ENCODE results near the gene SNCA.
A peak's percentile ranks its signal among the peaks of the same experiment; 100 is the strongest.

Gene SNCA

GRCh38 chr4:89836897-89837384 is at the start of gene SNCA:
TSS of gene SNCA (minus strand) at chr4:89837161. CDS start at chr4:89835667, 1,494 bp downstream.
- peak; percentile 60 for DNase-seq

DNA sequence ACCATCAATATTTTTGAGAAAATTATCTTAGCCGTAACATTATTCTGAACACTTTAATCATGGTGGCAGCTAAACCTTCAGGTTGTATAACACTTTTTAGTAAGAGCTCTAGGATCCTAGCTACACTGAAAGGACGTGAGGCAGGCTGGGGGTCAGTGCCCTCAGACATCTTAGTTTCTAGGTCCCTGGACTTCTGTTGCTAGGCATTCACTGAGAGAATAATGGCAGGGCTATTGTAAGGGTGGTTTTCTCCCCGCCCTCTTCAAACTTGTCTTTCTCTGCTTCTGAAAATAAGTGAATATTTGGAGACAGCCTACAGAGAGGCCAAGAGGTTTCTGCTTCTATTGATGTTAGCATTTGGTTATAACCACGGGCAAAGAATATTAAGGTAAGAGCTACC is 42.3 kb upstream of the SNCA start:
- DNase-seq: no peak

- DNase-seq: no peak
Observed at GRCh38 chr4:89878611-89879010, 41.6 kb upstream of the SNCA start.

DNA sequence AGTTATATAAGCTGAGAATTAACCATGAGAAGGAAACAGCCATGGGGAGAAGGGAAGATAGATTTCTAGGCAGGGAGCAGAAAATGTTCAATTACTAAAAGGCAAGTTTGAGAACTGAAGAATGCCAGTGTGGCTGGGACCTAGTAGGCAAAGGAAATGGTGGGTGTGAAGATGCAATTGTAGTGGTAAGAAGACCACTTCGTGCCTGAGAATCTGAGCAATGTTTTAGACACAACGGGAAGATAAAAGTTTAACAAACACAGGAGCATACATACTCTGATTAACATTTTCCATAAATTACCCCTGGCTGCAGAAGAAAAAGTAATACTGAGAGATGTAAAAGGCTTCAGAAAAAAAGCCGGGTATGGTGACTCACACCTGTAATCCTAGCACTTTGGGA is 39.6 kb upstream of the SNCA start:
- DNase-seq: no peak

- no peak for DNase-seq
Observed at GRCh38 chr4:89871211-89871610, 34.2 kb upstream of the SNCA start.

GRCh38 chr4:89868999-89869589 is 32.1 kb upstream of the SNCA start:
- no peak for DNase-seq

GRCh38 chr4:89868276-89868675 is 31.3 kb upstream of the SNCA start:
- no peak for DNase-seq

DNA sequence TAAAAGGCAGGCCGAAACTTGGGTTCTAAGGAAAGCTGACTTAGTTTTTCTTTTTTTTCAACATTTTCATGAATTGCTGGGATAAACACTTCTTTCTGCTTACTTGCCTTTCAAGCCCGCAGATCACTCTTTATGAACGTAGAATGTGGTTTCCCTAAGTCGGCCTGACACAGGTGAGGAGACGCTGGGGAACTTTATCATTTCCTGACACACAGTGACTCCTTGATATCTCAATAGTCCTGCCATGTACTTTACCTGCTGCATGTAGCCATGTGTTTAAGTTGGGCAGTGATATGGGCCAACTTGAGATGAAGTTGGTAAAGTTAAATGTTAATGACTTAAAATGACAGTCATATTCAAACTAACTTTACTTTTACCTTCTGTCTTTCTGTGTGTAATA is 26.6 kb upstream of the SNCA start:
- no peak for DNase-seq

DNA sequence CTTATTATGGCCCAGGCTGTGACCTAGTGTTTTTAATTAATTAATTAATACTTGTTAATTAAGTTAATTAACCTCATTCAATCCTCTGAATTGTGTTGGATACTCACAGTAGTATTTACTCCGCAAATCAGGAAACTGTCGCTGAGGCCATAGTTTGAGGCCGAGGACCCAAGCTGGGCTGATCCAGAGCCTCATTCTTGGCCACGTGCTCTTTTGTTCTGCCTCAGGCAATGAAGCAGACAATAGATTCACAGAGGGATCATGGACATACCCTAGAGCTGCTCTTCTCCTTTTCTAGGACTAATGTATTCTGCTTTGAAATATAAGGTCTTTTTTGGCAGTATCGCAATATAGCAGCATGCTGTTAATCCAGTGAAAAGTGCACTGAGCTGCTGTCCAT is 24.0 kb upstream of the SNCA start:
- DNase-seq: no peak

DNA sequence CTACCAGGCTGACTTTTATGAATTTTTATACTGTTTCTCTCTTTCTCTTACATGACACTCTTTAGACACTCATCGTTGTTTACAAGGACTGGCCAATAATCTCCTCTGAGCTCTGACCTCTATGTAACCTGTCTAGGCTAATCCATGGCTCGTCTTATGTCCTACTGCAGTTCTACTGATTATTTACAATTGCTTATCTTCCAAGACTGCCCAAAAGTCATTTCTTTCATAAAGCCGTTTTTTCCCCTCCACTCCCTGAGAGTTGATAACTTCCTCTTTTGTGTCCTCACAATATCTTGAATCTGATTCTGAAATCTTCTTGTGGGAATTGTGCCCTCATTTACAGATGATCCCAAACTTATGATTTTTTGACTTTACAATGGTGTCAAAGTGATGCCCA is 18.3 kb upstream of the SNCA start:
- DNase-seq: no peak

- no peak for DNase-seq
Observed at GRCh38 chr4:89847571-89848325, 10.8 kb upstream of the SNCA start.

DNA sequence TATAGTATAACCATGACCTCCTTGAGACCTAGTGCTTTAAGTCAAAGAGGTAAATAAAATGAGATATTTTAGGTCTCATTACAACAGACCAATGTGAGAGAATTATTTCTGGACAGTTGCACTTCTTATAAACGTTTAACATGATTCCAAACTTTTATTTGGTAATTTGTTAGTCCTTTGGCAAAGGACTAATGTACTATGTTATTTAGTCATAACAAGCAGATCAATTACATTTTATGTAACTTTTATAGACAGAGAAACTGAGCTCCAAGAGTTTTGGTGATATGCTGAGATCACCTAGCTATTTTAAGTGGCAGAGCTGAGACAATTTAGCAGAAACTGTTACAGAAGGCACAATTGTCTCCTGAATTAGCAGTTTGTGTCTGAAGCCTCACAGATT is 2.6 kb upstream of the SNCA start:
- DNase-seq: no peak

DNA sequence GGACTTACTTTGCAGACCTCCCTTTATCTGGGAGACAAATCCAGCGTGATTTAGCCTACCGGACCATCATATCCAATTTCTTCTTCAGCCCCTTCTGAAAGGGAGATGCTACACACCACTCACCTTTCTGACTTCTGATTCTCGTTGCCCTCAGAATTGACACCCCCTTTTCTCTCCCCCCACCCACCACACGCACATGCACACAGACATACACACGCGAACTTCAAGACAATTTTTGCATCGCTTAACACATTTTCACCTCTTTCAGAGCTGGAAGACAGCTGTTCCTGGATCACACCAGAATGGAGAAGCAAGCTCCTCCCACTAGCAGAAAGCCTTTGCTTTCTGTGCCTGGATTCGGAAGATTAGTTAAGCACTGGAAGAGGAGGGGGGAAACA is 1.0 kb upstream of the SNCA start:
- DNase-seq: no peak

GRCh38 chr4:89837385-89837992 is 528 bp upstream of the SNCA start:
- DNase-seq: peak; percentile 30

DNA sequence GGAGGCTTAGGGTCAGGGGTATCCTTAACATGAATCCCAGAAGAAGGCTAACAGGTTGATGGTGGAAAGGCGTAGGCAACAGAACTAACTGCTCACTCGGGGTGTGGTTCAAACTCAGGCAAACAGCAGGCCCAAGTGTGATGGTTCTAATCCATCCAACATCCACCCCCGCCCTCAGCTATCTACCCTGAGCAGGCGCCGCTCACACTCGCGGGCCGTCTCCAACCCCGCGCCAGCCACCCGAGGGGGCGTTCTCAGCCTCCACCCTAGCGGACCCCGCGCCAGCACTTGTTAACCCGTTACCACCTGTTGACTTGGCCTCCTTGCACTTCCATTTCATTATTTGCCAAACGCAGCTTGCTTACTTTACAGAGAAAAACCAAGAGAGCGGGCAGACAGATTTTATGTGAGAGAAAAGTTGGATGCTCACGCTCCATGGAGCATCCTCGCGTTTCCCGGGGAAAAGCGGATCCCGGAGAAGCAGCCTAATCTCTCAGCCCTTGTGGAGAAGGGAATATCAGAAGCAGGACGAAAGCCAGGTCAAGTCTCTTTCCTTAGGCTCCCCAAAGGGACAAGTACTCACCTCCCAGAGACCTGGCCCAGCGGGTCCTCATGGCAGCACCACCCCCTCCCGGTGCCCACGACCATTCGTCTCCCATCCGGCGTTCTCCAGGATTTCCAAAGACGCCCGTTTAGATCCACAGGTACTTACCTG is 773 bp downstream of the SNCA start:
- no peak for DNase-seq

- no peak for DNase-seq
Observed at GRCh38 chr4:89835413-89835812, 1.5 kb downstream of the SNCA start.

DNA sequence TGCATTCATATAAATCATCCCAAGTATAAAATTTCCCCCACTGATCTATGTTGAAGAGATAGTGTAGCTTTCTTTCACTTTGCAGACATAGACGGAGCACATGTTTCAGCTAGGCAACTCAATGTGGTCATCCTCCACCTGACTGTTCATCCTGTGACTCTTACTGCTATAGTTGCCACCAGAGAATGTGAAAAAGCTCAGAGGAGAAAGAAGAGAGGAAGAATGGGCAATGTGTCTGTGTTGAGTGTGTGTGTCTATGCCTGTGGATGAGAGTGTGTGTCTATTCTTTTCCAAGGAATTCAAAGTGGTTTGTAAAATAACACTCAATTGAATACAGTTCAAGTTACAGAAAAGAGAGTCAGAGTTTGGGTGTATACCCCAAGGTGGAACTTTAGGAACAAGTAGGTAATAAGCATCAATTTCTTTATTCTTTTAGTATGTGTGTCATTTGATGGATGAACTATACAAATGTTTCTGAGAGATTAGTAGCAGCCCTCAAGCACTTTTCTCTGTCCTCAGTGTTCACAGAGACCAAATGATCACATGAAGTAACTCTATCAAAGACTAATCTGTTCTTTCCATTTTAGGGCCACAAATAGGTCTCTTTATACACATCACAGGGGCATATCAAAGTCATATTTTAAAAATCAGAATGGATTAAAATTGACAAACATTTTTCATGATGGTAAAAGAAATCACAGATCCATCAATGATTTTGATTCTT is 2.3 kb downstream of the SNCA start:
- DNase-seq: no peak

DNA sequence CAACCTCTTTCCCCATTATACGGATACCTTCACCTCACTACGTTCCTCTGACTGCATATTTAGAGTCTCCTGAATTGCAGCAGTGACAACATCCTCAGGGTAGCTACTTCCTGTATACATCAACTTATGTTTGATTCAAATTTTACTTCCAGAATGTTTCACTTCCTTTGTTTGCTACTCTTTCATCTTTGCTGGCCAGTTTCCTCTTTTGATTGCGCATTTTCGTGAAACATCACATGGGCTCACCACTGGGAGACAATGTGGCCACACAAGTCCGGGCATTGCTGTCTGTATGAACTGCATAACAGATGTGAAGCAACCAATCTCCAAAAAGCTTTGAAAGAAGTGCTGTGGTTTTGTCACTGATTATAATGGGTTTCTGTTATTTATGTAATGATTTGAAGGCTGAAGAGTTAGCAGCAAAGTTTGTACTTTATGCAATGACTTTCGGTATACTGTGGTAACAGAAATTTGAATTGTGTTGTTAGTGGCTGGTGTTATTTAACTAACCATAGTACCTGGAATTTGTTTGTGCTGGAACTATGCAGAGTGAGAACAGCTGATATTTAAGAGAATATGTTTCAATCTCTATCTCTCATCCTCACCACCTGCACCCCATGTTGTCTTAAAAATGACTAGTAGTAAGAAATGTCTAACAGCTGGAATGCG is 7.4 kb downstream of the SNCA start:
- no peak for DNase-seq

DNA sequence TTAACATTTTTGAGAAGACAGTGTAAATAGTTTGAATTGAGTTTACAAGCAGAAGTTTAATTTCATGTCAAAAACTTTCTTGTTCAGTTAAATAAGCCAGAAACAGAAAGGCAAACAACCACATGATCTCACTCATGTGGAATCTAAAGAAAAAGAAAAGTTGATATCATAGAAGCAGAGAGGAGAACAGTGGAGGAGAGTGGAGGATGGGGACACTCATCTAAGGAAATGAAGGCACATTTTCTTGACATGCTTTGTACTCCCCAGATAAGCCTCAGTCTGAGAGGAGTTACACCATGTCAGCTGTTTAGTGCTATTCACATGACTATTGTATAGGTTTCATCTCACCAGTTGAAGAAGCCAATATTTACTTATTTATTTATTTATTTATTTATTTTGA is 13.5 kb downstream of the SNCA start:
- no peak for DNase-seq

DNA sequence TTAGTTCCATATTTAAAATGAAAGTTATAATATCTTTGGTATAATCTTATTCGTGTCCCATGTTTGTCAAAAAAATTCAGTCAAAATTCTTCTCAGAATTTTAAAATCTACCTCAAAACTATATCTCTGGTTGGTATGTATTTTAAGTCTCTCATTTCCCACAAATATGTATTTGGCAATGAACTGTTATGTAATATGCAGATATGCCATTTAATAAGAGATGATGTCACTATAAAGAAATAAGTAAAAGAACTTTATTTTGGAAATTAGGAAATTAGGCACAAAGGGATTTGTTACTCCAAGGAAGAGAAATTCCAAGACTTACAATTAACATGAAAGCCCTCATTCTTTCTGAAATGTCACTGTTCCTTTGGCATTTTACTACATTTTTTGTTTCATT is 15.3 kb downstream of the SNCA start:
- no peak for DNase-seq

DNA sequence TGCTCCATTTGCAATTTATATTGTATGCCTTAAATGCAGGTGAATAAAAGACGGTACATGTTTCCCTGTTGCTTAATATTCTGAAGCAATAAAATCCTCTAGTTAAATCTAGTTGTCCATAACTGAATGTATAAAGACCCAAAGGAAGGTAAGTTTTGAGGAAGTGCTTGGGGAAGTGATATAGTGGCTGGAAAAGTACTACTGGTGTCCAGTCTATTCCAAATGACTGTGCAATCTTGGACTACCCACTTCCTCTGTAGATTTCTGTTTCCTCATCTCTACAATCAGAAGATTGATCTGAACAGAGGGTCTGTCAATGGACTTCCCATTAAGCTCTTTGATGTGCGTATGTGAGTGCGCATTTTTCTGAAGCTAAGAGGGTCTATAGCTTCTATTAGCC is 17.0 kb downstream of the SNCA start:
- no peak for DNase-seq

GRCh38 chr4:89814362-89814761 is 22.6 kb downstream of the SNCA start:
- DNase-seq: no peak
